A673 (cell line): Measurements from ENCODE around the gene GOLGA6D.

Experiments
- CTCF ChIP-seq: fragments of 300-800, 200-600 bp; sonication (generic); conservative IDR thresholded peaks from 2 replicates; pipeline ENCODE4 v1.5.1; 2017; ENCODE audit warnings: low read depth, mild to moderate bottlenecking, antibody characterized with exemption, low read length, moderate library complexity, mixed read lengths
- EZH2 ChIP-seq: fragments of 200-600 bp; sonication (generic); IDR thresholded peaks from 2 replicates; pipeline ENCODE4 v1.6.1; 2017; ENCODE audit warnings: borderline replicate concordance, low read depth, mild to moderate bottlenecking, mixed read lengths, antibody characterized with exemption, low read length; ENCODE audit not compliant: poor library complexity, severe bottlenecking

- no peak for TF ChIP-seq CTCF
- TF ChIP-seq EZH2, result no peak
Measured at GRCh38 chr15:75329571-75329970, 46.9 kb downstream of the GOLGA6D start.
